Neural cell (in vitro differentiated cells): ENCODE results near the gene CANT1.

Experiments used
- POLR2AphosphoS5 ChIP-seq: IDR thresholded peaks from 2 replicates; pipeline ENCODE4 v1.6.1; 2012
- RAD21 ChIP-seq: fragments of 450-650 bp; conservative IDR thresholded peaks from 2 replicates; pipeline ENCODE4 v1.6.1; 2014; ENCODE audit warnings: antibody characterized with exemption, mild to moderate bottlenecking, moderate library complexity
- TF ChIP-seq, protein P1 (sequence below): fragments of 450-650 bp; IDR thresholded peaks from 2 replicates; pipeline ENCODE4 v1.5.1; 2014; ENCODE audit warnings: antibody characterized with exemption, mild to moderate bottlenecking, moderate library complexity; ENCODE audit not compliant: poor library complexity, severe bottlenecking
- TF ChIP-seq, protein P2 (sequence below): IDR thresholded peaks from 2 replicates; pipeline ENCODE4 v1.6.1; 2012; ENCODE audit warnings: borderline replicate concordance

DNA sequence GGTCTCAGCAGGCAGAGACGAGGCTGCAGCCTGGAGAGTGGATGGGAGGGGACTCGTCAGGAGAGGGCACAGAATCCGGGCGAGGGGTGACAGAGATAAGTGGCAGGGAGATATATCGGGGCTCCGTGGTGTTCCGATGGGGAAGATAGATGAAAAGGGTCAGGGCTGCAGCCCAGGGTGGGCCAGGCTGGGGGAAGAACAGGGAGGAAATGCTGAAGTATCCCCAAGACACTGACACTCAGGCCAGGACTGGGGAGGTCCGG lies 32.0 kb downstream of the CANT1 start:
- TF ChIP-seq, protein P1, sequence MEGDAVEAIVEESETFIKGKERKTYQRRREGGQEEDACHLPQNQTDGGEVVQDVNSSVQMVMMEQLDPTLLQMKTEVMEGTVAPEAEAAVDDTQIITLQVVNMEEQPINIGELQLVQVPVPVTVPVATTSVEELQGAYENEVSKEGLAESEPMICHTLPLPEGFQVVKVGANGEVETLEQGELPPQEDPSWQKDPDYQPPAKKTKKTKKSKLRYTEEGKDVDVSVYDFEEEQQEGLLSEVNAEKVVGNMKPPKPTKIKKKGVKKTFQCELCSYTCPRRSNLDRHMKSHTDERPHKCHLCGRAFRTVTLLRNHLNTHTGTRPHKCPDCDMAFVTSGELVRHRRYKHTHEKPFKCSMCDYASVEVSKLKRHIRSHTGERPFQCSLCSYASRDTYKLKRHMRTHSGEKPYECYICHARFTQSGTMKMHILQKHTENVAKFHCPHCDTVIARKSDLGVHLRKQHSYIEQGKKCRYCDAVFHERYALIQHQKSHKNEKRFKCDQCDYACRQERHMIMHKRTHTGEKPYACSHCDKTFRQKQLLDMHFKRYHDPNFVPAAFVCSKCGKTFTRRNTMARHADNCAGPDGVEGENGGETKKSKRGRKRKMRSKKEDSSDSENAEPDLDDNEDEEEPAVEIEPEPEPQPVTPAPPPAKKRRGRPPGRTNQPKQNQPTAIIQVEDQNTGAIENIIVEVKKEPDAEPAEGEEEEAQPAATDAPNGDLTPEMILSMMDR, result no peak
- no peak for TF ChIP-seq POLR2AphosphoS5
- TF ChIP-seq, protein P2, sequence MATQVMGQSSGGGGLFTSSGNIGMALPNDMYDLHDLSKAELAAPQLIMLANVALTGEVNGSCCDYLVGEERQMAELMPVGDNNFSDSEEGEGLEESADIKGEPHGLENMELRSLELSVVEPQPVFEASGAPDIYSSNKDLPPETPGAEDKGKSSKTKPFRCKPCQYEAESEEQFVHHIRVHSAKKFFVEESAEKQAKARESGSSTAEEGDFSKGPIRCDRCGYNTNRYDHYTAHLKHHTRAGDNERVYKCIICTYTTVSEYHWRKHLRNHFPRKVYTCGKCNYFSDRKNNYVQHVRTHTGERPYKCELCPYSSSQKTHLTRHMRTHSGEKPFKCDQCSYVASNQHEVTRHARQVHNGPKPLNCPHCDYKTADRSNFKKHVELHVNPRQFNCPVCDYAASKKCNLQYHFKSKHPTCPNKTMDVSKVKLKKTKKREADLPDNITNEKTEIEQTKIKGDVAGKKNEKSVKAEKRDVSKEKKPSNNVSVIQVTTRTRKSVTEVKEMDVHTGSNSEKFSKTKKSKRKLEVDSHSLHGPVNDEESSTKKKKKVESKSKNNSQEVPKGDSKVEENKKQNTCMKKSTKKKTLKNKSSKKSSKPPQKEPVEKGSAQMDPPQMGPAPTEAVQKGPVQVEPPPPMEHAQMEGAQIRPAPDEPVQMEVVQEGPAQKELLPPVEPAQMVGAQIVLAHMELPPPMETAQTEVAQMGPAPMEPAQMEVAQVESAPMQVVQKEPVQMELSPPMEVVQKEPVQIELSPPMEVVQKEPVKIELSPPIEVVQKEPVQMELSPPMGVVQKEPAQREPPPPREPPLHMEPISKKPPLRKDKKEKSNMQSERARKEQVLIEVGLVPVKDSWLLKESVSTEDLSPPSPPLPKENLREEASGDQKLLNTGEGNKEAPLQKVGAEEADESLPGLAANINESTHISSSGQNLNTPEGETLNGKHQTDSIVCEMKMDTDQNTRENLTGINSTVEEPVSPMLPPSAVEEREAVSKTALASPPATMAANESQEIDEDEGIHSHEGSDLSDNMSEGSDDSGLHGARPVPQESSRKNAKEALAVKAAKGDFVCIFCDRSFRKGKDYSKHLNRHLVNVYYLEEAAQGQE, result no peak
- no peak for TF ChIP-seq RAD21
